Liver (tissue), 3 donors: Measurements from ENCODE around the gene ARSD.

ENCODE experiments used
- FOXA2 ChIP-seq: IDR thresholded peaks from 2 replicates; pipeline ENCODE4 v1.6.1; 2016; ENCODE audit warnings: antibody characterized with exemption
- GABPA ChIP-seq, 2 donors: IDR thresholded peaks in 1 of 2; conservative IDR thresholded peaks in 1 of 2; 2 replicates each; pipeline ENCODE4 v1.6.1; 2016; ENCODE audit warnings: antibody characterized with exemption in 2 of 2, mild to moderate bottlenecking in 1 of 2, moderate library complexity in 1 of 2
- RAD21 ChIP-seq, 2 donors: IDR thresholded peaks; 2 replicates each; pipeline ENCODE4 v1.6.1; 2016; ENCODE audit warnings: antibody characterized with exemption in 2 of 2, mild to moderate bottlenecking in 2 of 2
- RXRA ChIP-seq, 2 donors: IDR thresholded peaks; 2 replicates each; pipeline ENCODE4 v1.6.1; 2017 to 2018; ENCODE audit warnings: antibody characterized with exemption in 2 of 2, mild to moderate bottlenecking in 1 of 2
- TAF1 ChIP-seq: conservative IDR thresholded peaks from 2 replicates; pipeline ENCODE4 v1.6.1; 2016; ENCODE audit warnings: antibody characterized with exemption, mild to moderate bottlenecking
- TF ChIP-seq, protein P1 (sequence below): fragments of 150-350 bp; IDR thresholded peaks from 2 replicates; pipeline ENCODE4 v1.5.1; 2017; ENCODE audit warnings: improper control_type of control experiment, low read depth, low read length; ENCODE audit not compliant: missing input control
- TF ChIP-seq, protein P2 (sequence below): IDR thresholded peaks from 2 replicates; pipeline ENCODE4 v1.6.1; 2016; ENCODE audit warnings: antibody characterized with exemption
- donor health status: healthy.
- donor health status: healthy.

DNA sequence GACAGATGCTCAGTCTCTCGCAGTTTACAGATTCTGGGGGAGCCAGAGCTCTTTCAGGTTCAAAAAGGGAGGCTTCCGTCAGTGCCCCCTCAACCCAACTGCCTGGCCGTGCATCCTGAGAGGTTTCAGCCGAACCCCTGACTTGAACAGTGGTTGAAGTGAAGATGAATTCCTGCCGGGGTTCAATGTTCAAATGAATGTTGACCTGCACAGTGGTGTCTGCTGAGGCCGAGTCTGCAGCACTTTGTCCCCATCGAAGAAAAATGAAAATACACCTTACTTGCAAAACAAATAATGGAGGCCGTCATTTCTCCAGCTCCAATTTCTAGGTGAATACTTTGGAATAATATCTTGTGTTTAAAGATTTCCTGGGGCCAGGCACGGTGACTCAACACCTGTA is 66.7 kb downstream of the ARSD start:
- TF ChIP-seq GABPA (IDR thresholded peaks at IDR 0.05 in 1 of 2, conservative IDR thresholded peaks at IDR 0.05 in 1 of 2) (no peak), TAF1 (no peak), RAD21 (IDR thresholded peaks at IDR 0.05) (no peak), RXRA (IDR thresholded peaks at IDR 0.05) (no peak), FOXA2 (no peak)
- TF ChIP-seq, protein P1, sequence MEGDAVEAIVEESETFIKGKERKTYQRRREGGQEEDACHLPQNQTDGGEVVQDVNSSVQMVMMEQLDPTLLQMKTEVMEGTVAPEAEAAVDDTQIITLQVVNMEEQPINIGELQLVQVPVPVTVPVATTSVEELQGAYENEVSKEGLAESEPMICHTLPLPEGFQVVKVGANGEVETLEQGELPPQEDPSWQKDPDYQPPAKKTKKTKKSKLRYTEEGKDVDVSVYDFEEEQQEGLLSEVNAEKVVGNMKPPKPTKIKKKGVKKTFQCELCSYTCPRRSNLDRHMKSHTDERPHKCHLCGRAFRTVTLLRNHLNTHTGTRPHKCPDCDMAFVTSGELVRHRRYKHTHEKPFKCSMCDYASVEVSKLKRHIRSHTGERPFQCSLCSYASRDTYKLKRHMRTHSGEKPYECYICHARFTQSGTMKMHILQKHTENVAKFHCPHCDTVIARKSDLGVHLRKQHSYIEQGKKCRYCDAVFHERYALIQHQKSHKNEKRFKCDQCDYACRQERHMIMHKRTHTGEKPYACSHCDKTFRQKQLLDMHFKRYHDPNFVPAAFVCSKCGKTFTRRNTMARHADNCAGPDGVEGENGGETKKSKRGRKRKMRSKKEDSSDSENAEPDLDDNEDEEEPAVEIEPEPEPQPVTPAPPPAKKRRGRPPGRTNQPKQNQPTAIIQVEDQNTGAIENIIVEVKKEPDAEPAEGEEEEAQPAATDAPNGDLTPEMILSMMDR = no peak
- TF ChIP-seq, protein P2, sequence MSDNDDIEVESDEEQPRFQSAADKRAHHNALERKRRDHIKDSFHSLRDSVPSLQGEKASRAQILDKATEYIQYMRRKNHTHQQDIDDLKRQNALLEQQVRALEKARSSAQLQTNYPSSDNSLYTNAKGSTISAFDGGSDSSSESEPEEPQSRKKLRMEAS = no peak
